Transverse colon (tissue), 3 donors: ENCODE measurements around the gene ENOX1.

Source experiments
- EP300 ChIP-seq: sonication (generic); formaldehyde crosslinking; IDR thresholded peaks from one replicate; pipeline ENCODE4 v1.6.1; 2017; ENCODE audit warnings: antibody characterized with exemption, low read depth
- POLR2A ChIP-seq: fragments of 450-650 bp; IDR thresholded peaks from one replicate; pipeline ENCODE4 v1.6.1; 2016; ENCODE audit warnings: antibody characterized with exemption, mild to moderate bottlenecking, moderate library complexity
- POLR2AphosphoS5 ChIP-seq, 3 donors: sonication (generic); formaldehyde crosslinking; IDR thresholded peaks; one replicate each; pipeline ENCODE4 v1.6.1; 2016; ENCODE audit warnings: antibody characterized with exemption in 3 of 3

GRCh38 chr13:43567608-43568007 lies 219.2 kb downstream of the ENOX1 start:
- TF ChIP-seq POLR2AphosphoS5 (IDR thresholded peaks at IDR 0.05), result no peak
- no peak for TF ChIP-seq EP300
- TF ChIP-seq POLR2A, result no peak
